MV-4-11 (cell line): ENCODE data around the gene SIAE.

Experiments
- DNase-seq: peaks from one replicate; lab custom pipeline; 2025; lab: John Stamatoyannopoulos, UW

Gene SIAE

DNA sequence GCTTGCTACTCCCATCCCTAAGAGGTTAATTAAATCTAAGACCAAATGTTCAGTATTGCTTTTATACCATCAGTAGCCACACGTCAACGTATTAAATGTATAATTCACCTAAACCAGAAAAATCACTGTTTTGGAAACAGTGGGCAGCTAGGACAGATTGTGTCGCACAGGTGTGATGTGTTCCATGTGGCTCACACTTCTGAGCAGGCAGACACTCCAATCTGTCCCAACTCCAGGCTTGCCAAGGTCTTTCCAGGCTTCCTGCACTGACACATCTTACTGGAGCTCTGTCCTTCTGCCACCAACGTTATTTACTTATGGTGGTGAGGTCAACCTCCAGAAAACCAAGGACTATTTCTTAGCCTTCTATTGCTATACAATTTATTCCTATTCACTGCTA is 11.4 kb downstream of the SIAE start:
- DNase-seq: no peak

DNA sequence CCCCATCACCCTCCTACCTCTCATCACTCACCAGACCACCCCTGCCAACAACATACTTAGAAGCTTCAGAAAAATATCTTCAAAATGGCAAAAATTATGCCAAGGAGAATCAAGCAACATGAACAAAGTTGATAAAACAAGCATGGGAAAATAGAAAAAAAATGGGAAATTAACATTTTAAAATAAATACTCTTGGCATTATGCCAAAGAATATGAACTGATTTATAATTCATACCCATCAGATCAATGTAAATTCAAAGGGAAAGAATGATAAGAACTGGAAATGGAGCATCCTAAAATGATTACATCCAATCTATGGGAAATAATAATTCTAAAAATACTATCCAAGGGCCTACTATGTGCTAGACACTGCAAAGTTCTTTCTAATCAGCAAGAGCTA is 12.0 kb downstream of the SIAE start:
- DNase-seq: no peak

DNA sequence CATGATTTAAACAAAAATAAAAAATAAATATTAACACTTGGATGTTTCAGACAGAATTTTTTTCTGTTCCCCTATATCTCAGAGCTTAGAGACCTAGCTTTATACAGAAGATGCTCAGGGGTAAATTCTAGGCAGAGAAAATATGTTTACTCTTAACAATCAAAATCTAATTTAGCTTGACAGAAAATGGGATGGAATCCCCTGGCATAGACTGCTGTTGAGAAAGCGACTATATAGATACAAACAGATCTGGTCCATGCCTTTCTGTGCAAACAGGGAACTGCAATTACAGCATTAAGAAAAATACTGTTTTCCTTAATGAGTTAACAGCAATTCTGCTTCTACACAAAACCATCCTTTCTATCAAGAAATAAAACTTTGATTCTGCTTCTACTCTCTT is 14.6 kb downstream of the SIAE start:
- DNase-seq: no peak

DNA sequence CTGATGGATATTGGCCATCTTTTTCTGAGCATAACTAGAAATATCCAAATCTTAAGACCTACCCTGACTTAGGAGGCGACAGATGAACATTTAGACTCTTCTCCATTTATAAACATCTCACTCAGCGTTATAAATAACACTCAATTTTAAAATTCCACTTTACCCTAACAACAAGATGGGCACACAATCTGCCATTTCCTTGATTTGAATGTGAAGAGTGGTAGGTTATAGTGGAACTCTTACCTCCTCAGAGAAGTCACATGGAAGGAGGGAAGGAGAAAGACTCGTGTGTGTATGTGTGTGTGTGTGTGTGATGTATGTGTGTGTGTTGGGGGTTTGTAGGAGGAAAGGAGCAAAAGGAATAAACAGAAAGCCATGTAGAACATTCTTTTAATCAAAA is 15.0 kb downstream of the SIAE start:
- DNase-seq: no peak

DNA sequence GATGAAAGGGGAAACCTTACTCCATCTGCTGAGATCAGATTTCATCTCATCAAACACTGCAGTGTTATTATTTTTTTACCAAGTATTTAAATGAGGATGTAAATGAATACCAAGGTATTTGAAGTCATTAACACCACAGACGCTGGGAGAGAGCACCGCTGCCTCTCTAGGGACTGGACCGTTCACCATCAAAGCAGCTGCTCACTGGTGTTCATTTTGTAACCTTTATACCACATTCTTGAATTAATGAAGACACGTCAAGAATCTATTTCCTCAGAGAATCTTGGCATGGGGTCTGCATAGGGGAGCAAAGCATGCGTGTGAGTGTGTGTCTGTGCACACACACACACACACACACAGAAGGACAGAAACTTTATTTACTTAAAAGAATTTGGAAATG is 15.6 kb downstream of the SIAE start:
- no peak for DNase-seq

DNA sequence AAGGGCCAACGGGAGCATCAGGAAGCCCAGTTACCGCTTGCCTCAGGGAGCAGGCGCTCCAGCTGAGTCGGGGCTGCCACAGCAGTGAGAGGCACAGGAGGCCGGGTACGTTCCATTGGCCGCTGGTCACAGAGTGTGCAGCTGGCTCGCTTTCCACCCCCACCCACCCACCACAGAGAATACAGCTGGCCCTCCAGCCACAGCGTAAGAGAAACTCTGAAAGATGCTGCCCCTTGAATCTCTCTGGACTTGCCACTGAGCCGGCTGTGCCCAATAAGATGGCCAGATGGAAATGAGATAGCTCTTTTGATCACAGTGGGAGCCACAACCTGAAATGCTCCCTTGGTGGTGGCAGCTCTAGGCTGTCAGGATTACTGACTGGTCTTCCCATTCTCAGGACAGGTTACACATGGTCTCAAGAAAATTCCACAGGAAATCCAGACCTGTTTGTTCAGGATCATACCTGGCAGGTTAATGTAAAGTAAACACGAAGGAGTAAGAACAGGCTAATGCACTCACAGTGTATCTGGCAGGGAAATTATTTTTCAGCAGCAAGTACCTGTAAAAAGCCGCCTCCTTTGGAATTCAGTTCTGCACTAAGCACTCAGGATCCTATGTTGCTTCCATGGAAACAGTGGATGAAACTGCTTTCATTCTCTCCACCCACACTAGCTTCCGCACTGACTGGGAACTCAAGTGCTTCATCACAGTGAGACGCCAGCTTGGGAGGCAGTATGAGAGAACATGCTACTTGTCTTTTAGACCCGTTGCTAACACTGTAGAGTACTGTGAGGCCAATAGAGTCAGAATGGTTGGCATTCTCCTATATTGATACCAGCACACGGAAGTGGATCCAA is 16.5 kb downstream of the SIAE start:
- DNase-seq: no peak

DNA sequence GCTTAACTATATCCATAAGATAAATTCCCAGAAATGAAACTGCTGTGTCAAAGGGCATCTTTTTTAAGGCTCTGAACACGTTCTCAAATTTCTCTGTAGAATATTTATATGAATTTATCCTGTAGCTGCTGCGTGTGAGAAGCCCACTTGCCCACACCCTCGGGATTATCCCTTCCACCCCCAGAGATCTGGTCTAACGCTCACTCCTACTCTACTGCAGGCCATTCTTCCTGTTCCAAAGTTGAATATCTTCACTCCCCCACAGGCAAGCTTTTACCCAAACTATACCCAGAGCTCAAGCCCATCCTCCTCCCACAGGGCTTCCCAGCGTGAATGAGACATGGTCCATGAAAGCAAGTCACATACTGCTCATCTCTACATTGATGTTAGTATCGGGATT is 24.9 kb downstream of the SIAE start:
- DNase-seq: no peak

DNA sequence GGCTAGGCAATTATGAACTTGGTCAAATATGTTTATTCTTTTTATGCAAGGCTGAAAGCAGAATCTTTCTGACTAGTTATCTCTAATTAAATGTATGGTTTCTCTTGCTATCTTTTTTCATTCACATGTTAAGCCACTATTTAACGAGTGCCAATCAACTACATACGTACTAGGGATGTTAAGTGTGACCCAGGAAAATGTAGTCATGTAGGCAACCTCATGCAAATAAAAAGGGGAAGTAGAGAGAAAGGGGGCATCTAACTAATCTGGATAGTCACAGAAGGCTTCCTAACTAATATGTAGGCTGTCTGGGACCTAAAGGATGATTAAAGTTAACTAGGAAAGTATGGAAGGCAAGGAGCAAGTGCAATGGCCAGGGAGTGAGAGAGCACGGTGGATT is 27.4 kb downstream of the SIAE start:
- DNase-seq: peak; percentile 51

DNA sequence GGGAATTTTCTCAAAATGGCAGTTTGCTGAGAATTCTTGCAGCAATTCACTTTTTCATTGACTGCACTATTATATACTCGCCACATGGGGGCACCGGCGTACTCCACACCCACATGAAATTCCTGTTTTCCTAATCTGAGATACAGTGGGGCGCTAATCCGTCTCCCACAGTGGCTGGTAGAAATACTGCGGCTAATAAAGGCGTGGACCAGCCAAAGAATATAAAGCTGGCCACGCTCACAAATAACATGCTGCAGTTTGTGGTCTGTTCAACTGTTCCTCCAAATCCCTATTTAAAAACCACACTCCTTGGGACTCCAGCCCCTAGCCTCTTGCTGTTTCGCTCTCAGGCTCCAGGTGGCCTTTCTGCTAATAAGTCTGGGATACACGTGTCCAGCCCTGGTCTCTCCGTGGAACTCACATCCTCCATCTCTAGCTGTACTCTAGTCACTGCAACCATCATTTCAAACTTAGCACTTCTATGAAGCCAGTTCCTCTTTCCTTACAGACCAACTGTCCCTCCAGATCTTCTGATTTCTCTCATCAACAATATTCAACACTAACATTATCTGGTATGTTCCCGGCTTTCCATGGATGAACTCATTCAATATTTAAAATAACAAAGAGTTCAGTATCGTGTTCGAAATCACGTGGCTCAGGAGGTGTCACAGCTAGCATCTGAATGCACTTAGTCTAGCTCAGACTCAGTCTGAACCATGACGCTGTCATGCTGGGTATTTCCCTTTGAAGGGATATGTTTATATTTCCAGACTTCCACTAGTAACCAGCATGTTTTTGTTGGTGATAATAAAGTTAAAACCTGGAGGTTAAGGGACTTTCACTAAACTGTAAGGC is 28.9 kb downstream of the SIAE start:
- peak; percentile 64 for DNase-seq

DNA sequence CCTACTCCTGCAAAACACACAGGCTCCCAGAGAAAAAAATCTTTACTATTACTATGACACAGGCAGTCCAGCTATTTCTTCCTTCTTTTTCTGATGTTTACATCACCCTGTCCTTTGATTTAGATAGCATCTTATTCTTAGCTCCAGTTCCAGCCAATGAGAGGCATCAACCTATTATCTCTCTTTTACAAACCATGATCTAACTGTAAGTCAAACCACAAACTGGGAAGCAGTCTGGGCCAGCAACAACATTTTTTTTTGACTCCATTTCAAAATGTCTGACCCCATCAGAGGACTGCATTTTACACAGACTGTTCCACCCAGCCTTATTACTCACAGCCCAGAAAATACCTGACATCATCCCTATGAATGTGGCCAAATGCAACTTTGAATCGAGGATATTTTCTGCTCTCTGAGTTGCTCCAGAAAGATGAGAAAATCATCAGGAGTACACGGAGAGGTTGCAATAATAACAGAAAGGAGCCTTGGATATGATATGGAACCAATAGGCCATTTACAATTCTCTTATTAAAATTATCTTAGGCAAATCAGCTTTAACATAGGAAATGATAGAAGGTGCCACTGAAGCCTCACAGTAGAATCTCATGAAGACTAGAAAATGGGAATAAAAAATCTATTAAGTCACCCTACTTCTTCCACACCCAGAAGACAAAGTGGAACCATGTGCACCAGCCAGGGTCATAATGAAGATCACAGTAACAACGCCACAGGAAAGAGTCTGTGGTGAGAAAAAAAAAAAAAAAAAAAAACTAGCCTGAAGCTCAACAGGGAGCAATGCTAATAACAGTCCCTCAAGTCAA is 29.7 kb downstream of the SIAE start:
- peak; percentile 42 for DNase-seq

DNA sequence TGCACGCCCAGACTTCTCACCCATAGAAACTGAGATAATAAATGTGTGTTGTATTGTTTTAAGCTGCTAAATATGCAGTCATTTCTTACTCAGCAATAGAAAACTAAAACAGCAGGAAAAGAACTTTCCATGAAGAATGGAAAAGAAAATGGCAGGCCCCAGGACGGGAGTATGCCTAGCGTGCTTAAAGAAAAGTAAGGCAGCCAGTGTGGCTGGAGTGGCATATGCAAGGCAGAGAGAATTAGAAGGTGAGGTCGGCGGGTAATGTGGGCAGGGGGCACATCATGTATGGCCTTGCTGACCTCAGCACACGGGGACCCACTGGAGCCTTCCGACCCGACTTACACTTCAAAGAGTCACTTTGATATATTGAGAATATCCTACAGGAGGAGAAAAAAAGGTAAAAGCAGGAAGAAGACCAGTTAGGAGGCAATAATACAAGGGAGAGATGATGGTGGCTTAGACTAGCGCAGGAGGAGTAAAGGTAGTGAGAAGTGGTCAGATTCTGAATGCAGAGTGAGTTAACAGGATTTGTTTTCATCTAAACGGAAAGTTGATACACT is 30.4 kb downstream of the SIAE start:
- DNase-seq: no peak

DNA sequence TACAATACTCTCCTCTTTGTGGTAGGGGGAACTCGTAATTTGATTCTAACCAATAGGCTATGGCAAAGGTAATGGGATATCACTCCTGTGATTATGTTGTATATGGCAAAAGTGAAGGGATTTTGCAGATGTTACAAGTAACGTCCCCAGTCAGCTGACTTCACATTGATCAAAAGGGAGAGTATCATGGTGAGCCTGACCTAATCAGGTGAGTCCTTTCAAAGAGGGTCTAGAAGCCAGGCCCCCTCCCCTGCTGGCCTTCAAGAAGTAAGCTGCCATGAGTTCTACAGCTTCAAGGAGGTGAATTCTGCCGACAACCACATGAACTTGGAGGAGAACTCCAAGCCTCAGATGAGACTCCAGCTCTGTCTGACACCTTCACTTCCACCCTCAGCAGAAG is 30.9 kb downstream of the SIAE start:
- DNase-seq: no peak

DNA sequence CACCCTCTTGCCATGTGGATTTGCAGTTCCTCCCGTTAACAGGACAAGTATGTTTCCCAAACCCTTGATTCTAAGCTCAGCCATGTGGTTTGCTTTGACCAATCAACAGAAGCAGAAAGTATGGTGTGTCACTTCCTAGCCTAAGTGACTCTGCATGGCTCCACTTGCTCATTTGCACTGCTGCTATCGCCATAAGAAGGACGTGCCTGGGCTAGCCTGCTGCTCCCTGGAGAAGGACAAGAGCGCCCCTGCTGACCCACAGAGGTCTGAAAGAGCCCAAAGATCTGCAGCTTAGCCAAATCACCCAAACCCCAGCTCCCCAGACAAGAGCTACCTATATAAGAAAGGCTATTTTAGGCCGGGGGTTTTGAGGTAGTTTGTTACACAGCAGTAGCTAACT is 32.9 kb downstream of the SIAE start:
- peak; percentile 14 for DNase-seq

DNA sequence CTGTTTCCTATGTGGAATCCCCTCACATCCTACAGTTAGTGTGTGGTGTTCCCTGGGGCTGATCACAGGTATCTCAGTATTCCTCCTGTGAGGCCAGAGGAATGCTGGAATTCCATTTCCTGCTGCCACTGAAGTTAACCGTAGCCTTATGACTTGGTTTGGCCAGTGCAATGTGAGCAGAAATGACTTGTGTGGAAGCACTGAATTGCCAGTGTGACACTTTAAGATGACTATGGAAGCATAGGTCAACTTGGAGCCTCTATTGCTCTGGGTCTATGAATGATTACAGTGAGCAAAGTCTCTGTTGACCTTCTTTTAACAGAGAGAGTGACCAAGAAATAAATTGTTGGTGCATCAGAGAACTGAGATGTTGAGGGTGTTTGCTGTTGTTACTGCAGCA is 34.4 kb downstream of the SIAE start:
- no peak for DNase-seq

DNA sequence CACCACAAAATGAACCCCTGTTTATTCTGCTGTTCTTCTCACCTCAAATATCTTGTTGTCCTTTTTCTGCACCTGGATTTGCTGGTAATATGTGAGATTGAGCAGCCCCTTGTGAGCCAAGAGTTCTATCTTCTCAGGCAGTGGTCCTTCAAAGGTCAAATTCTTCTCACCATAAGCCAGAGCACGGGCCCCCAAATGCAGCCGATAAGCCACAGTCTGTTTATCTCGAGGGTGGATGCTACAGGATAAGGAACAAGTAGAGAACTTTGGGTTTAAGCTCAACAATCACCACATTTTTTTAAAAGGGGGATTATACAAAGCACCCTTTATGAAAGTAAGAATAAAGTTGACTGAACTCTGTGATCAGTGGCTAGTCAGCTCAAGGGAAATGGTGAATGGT is 35.0 kb downstream of the SIAE start:
- DNase-seq: no peak

DNA sequence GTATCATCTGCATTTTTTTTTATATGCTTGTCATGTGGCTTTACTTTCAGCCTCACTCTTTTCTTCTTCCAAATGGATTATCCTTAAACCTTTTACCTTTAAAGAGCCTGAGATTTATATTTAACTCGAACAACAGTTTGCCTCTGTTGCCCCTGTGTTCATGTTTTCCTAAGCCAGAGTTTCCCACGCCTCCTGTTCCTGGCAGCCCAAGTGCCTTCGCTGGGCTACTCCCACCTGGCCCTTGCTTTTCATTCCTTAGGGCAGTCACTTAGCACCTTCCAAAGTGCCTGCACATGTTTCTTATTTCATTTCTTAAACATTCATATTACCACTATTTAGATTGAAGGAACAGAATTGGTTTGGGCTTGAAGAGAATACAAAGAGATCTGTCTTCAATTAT is 37.6 kb downstream of the SIAE start:
- DNase-seq: no peak

DNA sequence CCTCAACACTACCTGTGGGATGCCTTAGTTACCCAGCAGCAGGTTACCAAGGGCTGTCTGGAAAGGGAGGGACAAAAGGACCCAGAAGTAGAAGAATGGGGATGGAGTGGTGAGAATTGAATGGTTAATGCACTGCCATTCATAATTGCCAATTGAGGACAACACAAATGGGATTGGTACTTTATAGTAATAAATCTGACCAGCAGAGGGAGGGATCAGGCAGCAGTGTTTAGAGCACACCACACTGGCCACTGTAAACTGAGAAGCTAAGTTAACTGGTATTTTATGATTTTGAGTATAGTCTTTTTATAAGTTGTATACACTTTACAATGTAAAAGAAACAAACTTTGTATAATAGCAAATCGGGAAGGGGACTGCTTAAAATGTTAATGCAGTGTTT is 40.2 kb downstream of the SIAE start:
- no peak for DNase-seq

DNA sequence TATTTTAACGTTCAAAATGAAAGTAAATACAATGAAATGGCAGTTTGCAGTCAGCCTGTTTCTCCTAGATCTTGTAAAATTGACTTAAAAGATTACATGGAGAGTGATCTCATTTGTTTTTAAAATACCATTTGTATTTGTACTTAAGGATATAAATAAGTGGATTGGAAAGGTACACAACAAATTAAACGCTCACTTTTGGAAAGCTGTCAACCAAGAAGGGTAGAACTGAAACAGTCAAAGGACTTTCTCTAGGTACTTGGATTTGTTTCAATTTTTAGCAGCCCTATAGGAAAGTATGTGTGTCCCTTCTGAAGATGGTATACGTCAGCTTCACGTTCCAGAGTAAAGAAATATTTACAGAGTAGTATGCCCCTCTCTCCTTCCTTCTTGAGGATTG is 43.6 kb downstream of the SIAE start:
- no peak for DNase-seq

DNA sequence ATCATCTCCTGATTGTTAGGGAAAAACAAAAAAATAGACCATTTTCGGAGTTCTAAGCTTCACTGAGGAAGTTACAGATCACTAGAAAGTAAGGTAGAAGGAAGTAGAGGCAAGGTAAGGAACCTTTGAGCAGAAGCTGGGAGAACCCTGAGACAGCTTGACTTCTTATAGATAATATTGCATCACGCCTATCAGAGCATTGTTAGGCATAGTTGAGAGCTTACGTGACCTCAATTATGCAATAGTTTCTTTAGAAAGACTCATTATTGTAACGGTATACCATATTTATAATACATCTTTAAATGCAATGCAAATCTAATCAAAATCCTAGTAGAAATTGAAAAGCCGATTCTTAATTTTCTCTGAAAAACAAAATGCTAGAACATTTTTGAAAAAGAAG is 46.0 kb downstream of the SIAE start:
- peak; percentile 79 for DNase-seq

DNA sequence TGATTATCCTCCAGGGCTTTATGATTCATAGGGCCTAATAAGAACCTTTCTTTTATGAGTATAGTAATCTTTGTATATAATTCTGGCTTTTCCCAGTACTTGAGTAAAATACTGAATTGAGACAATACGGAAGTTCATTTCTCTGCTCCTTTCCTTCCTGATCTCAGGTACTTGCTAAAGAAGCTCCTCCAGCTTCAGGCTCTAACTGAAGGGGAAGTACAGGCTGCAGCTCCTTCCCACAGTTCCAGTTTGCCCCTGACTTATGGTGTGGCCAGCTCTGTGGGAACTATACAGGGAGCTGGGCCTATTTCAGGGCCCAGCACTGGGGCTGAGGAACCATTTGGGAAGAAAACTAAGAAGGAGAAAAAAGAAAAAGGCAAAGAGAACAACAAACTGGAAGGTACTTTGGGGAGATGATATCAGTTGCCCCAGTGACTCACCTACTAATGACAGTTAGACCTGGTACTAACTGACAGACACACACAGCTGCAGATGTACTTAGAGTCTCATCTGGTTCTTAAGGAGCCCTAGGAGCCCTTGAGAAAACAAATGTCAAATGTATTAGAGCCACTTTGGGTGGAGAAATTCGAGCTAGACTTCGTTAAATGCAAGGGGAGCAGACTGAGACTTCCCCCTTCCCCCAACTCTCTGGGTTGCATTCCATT is 47.9 kb downstream of the SIAE start:
- peak; percentile 26 for DNase-seq

DNA sequence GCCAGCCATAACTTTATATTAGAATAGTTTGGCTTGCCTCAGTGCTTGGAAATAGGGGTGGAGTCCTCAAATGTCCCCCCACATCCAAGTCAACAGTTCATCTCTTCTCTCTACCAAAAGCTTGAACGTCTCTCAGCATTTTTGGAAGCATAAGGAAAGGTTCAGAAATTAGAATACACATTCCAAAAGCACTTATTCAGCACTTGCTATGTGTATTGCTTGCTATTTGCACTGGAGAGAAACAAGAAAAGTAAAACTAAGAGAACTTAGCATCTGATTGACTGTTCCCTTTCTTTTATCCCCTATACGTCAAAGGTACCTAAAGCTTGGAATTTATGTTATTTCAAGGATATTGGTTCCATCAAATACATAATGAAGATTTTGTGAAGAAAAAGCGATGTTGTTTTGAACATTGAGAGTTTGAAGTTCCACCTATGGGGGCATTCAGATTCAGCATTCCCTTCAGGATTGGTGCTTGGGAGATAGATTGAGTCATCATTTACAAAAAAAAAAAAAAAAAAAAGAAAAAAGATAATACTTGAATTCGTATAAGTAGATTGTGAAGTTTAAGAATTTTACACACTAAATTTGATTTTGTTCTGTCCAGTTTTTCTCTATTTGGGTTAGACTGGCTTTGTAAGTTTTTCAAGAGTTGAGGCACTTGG is 49.5 kb downstream of the SIAE start:
- DNase-seq: no peak
